HG02970 (cell line): ENCODE results near the gene AKAP13.

ENCODE experiments used
- ATAC-seq: cut with Tn5 transposase; IDR thresholded peaks from one replicate; pipeline ENCODE4 v1.9.1; 2021; ENCODE audit warnings: mild to moderate bottlenecking, moderate library complexity, moderate number of reproducible peaks; ENCODE audit not compliant: unreplicated experiment, low FRiP score

AKAP13 gene

DNA sequence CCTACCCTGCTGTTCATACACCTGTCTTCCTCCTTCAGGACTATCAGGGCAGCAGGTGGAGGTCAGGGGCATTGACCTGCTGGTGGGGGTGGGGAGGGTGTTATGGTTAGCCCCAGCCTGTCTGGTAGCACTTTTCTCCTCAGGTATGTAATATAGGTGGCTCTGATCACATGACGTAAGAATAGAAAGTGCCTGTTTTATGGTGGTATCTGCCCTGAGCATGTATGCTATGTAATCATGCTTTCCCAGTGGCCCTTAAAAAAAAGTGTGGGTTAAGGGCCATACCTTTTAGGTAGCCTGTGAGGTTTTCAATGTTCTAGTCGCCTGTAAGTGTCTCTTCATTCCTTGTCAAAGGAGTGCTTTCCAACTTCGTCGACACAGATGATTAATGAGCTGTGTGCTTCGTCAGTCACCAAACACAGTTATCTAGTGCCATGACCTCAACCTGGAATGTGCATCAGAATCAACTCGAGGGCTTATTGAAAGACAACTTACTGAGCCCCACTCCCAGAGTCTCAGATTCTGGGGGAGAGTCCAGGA lies 328.1 kb downstream of the AKAP13 start:
- no peak for ATAC-seq

GRCh38 chr15:85709250-85709649 lies 328.8 kb downstream of the AKAP13 start:
- ATAC-seq = no peak

GRCh38 chr15:85710340-85710842 lies 330.0 kb downstream of the AKAP13 start:
- no peak for ATAC-seq

- ATAC-seq = no peak
These were observed 331.3 kb downstream of the AKAP13 start for GRCh38 chr15:85711580-85712192.

- no peak for ATAC-seq
These were observed 335.9 kb downstream of the AKAP13 start for GRCh38 chr15:85716261-85716660.

GRCh38 chr15:85717212-85717611 lies 336.8 kb downstream of the AKAP13 start:
- no peak for ATAC-seq

DNA sequence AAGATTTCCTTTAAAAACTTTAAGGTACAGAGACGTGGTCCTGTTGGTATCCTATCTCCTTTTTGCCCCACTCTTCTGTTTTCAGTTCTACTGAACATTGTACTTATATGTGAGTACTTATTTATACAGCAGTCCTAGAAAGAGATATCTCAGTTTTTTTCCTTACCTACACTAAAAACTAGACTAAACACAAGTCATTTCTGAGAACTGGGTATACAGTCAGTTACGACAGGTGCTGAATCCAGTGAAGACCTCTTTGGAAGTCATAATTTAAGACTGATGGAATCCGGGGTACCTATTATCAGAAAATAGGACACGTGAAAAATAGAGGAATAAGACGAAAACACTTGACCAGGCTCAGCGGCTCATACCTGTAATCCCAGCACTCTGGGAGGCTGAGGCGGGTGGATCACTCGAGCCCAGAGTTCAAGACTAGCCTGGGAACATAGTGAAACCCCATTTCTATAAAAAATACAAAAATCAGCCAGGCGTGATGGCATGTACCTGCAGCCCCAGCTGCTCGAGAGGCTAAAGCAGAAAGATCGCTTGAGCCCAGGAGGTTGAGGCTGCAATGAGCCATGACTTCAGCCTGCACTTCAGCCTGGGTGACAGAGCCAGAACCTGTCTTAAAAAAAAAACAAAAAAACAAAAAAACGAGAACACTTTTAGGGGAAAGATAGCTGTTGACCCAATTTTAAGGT lies 338.0 kb downstream of the AKAP13 start:
- ATAC-seq = no peak

DNA sequence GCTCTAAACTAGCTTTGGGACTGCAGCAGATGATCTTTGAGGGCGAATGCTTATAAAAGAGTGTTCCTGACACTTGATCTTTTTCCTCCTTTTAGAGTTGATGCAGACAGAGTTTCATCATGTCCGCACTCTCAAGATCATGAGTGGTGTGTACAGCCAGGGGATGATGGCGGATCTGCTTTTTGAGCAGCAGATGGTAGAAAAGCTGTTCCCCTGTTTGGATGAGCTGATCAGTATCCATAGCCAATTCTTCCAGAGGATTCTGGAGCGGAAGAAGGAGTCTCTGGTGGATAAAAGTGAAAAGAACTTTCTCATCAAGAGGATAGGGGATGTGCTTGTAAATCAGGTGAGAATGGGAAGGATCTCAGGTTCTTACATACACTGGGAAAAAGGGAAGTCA lies 338.6 kb downstream of the AKAP13 start:
- ATAC-seq = no peak

DNA sequence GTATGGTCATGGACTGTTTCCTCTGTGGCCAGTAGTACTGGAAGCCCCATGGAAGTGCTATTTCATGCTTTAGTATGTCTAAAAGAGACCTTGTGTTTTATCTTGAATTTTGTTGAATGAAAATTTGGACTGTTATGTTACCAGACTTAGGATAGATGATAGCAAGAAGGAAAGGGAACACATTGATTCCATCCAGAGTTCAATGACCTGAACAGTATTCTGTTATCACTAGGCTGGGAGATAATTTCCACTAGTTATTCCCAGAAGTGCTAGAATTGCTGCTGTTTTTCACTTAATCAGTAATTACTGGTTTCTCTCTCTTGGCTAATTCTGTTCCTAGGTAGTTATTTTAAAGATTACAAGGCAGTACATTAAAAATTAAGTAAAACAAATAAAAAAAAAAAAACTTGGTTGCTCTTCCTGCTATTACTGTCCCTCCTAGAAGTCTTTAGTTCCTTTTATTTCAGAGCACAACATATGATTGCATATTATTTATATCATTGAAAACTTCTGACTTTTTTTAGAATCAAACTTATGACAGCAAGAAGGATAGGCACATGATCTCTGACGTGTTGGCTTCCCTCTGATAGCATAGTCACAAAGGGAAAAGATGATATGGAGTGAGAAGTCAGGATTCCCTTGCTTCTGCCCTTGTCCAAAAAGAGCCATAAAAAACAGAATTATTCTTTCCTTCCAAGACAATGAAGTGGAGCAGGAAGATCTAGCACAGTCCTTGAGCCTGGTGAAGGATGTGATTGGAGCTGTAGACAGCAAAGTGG lies 342.2 kb downstream of the AKAP13 start:
- ATAC-seq = no peak

GRCh38 chr15:85723960-85724945 lies 343.9 kb downstream of the AKAP13 start:
- no peak for ATAC-seq

GRCh38 chr15:85725019-85725418 lies 344.6 kb downstream of the AKAP13 start:
- ATAC-seq = no peak

DNA sequence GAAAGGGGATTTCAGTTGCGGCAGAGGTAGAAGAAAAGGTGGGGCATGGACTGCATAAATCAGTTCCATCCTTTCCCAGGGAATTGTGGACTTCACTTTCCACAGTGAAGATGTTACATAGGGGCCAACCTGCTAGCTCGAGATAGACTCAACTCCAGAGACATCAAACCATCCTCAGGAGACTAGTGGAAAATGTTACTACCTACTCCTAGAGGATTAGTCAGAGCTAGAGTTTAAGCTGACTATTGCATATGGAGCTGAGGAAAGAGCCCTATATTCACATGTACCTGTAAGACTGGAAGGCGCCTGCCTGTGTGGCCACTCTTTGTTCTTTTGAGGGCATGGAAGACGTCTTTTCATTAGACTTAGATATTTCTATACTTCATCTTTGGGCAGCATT lies 345.2 kb downstream of the AKAP13 start:
- ATAC-seq = no peak

GRCh38 chr15:85726454-85726853 lies 346.1 kb downstream of the AKAP13 start:
- no peak for ATAC-seq

- ATAC-seq = no peak
These were observed 346.7 kb downstream of the AKAP13 start for GRCh38 chr15:85727068-85727467.

DNA sequence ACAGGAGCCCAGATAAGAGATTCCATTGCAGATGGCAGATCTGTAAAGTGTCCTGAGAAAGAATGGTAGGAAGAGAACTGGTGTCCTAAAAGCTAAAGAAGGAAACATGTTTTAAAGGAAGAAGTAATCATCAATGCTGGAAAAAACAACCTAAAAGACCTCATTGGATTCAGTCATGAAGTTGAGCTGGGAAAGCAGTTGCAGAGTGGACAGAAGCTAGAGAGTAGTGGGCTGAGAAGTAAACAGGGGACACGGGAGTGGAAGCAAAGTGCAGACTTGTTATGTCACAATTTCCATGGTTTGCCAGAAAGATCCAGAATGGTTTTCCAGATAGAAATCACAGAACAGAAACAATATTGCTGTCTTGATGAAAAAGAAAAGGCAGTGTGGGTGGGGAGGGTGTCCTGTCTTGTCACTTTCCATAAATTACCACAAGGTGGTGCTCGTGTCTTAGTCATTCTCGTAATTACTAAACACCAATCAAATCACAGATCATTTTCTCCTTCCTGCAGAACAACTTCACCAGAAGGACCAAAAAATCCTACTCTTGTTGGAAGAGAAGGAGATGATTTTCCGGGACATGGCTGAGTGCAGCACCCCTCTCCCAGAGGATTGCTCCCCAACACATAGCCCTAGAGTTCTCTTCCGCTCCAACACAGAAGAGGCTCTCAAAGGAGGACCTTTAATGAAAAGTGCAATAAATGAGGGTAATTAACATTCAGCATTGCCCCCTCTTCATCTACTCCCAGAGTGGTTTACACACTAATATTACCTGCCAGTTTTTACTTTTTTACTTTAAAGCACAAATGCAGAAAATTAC lies 349.8 kb downstream of the AKAP13 start:
- ATAC-seq = no peak

DNA sequence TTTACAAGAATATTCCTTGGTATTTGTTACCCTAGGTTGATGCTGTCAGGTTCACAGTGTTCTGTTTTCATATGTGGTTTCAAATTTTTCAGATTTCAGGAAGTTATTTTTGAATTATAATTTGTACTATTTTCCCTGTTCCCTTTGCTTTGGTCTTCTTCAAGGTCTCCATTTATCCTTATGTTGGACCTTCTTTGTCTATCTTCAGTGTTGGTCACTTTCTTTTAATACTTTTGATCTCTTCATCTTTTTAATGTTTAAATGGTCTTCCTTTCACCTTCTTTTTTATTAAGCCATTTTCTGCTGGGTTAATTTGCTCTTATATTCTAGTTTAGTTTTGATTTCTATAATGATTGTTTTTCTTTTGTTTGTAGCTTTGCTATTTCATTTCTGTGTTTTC lies 353.0 kb downstream of the AKAP13 start:
- ATAC-seq = no peak

GRCh38 chr15:85737061-85737460 lies 356.7 kb downstream of the AKAP13 start:
- ATAC-seq = no peak

- ATAC-seq = no peak
These were observed 360.6 kb downstream of the AKAP13 start for GRCh38 chr15:85741021-85741421.

DNA sequence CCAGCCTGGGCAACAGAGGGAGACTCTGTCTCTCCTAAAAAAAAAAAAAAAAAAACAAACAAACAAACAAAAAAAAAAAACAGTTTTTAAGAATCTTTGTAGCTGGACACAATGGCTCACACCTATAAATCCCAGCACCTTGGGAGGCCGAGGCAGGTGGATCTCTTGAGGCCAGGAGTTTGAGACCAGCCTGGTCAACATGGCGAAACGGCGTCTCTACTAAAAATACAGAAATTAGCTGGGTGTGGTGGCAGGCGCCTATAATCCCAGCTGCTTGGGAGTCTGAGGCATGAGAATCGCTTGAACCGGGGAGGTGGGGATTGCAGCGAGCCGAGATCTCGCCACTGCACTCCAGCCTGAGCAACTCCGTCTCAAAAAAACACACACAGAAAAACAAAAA lies 361.3 kb downstream of the AKAP13 start:
- no peak for ATAC-seq
